Kidney (tissue), 14 donors: ENCODE measurements around the gene FAM149B1. TPM values are rescaled to one million over a fixed set of nuclear protein-coding genes. Genes with fewer than 3 reads are reported as not detected.

Experiments
- DNase-seq, 5 donors: peaks; one replicate each; pipeline ENCODE4 v3.0.0-alpha.2; 2013 to 2020
- FAIRE-seq: peaks from 2 replicates; lab custom pipeline; 2012; peaks lifted over from hg19 to GRCh38; lab: Jason Lieb, UNC
- H3K27ac ChIP-seq, 2 donors: one replicate each; pipeline ENCODE4 v1.7.0; 2013; ENCODE audit warnings: low read depth in 2 of 2, low read length in 2 of 2, inconsistent platforms in 1 of 2
- H3K27me3 ChIP-seq: one replicate; pipeline ENCODE4 v1.7.1; 2013; ENCODE audit warnings: low read length, inconsistent platforms; ENCODE audit not compliant: control insufficient read depth, insufficient read depth
- H3K36me3 ChIP-seq, 3 donors: one replicate each; pipeline versions ENCODE4 v1.7.0 to v1.7.1; 2013; ENCODE audit warnings: low read length in 3 of 3, control low read depth in 1 of 3, inconsistent platforms in 1 of 3; ENCODE audit not compliant: insufficient read depth in 3 of 3, control insufficient read depth in 2 of 3
- H3K4me1 ChIP-seq, 3 donors: one replicate each; pipeline versions ENCODE4 v1.7.0 to v1.7.1; 2013; ENCODE audit warnings: low read length in 3 of 3, inconsistent platforms in 1 of 3, low read depth in 1 of 3; ENCODE audit not compliant: control insufficient read depth in 2 of 3, insufficient read depth in 2 of 3
- H3K4me3 ChIP-seq, 3 donors: one replicate each; pipeline versions ENCODE4 v1.7.0 to v1.8.1; 2013; ENCODE audit warnings: low read length in 3 of 3, control low read depth in 1 of 3, inconsistent platforms in 1 of 3
- H3K9ac ChIP-seq, 3 donors: one replicate each; pipeline versions ENCODE4 v1.7.0 to v1.7.1; 2013; ENCODE audit warnings: low read length in 3 of 3, control low read depth in 1 of 3, inconsistent platforms in 1 of 3
- H3K9me3 ChIP-seq, 3 donors: one replicate each; pipeline versions ENCODE4 v1.7.0 to v1.7.1; 2013; ENCODE audit warnings: low read length in 3 of 3, control low read depth in 1 of 3, inconsistent platforms in 1 of 3; ENCODE audit not compliant: control insufficient read depth in 2 of 3, insufficient read depth in 1 of 3
- CTCF ChIP-seq: IDR thresholded peaks from 3 replicates; pipeline ENCODE4 v1.5.1; 2012; ENCODE audit warnings: mild to moderate bottlenecking, moderate library complexity, borderline replicate concordance; ENCODE audit not compliant: insufficient read depth; ENCODE audit errors: extremely low read depth
- intact Hi-C: fragments of 100-400 bp; cut with DNase I; formaldehyde crosslinking; loops from one replicate; pipeline ENCODE4 v1.11.1; 2022
- polyA plus RNA-seq: library from polyadenylated mRNA; stranded (reverse); fragments of 350-450 nt; fragmentation: Illumina TruSeq; extraction: RNeasy Lipid Tissue Mini Kit (QIAGEN cat#74804); gene quantifications from one replicate; pipeline ENCODE4 v1.2.3, GENCODE V29; 2014; ENCODE audit warnings: low read depth, low replicate concordance; ENCODE audit not compliant: insufficient read depth
- total RNA-seq: library from RNA; stranded (reverse); fragmentation: NEBNext Ultra II Directional; extraction: Animal tissue kit (Norgen Biotek cat#: 25700); gene quantifications from one replicate; pipeline ENCODE4 v1.2.1, GENCODE V29; 2021
- donor health status: control.
- donor health status: control.
- donor health status: control.
- donor health status: control.
- donor health status: control.
- donor health status: DM: yes; HTN: yes; CAD: no.
- donor health status: Normal renal cell carcinoma (clear cell type).

FAM149B1 gene
- total and polyA plus RNA-seq, 2 donors from 2014 or later: 21.7 to 24.9 TPM

- intact Hi-C loops: no loop called here
- Histone ChIP-seq H3K4me3 (no peak overlapping the region), H3K9ac (no peak overlapping the region), H3K27ac (no peak overlapping the region), H3K36me3 (peaks cover 3 to 26% (median 20%) of the 10 kb centered on the region in 3 donors), H3K9me3 (no peaks in the 10 kb centered on the region), H3K4me1 (no peaks in the 10 kb centered on the region), H3K27me3 (no peaks in the 10 kb centered on the region)
- DNase-seq (no peak), FAIRE-seq (peak; percentile 33)
- no peak for TF ChIP-seq CTCF
Measured at GRCh38 chr10:73152009-73152408, 15.9 kb upstream of the FAM149B1 start.

GRCh38 chr10:73156054-73156453 is 11.9 kb upstream of the FAM149B1 start:
- H3K9me3 ChIP-seq: no peaks in the 10 kb centered on the region
- H3K36me3 ChIP-seq: peaks cover 3 to 23% (median 11%) of the 10 kb centered on the region in 3 donors
- no peaks in the 10 kb centered on the region for H3K4me1 ChIP-seq
- TF ChIP-seq CTCF: no peak
- H3K27ac ChIP-seq: no peak overlapping the region
- no peak overlapping the region for H3K9ac ChIP-seq
- H3K4me3 ChIP-seq: no peak overlapping the region
- FAIRE-seq: no peak
- H3K27me3 ChIP-seq: no peaks in the 10 kb centered on the region
- intact Hi-C loops: no loop called here
- DNase-seq: no peak

GRCh38 chr10:73159038-73159648 is 8.8 kb upstream of the FAM149B1 start:
- Histone ChIP-seq H3K9ac (no peak overlapping the region), H3K9me3 (no peaks in the 10 kb centered on the region), H3K4me1 (peaks cover 0 to 2% (median 0%) of the 10 kb centered on the region in 3 donors), H3K36me3 (peaks cover 8 to 30% (median 12%) of the 10 kb centered on the region in 3 donors), H3K4me3 (no peak overlapping the region), H3K27ac (no peak overlapping the region), H3K27me3 (no peaks in the 10 kb centered on the region)
- FAIRE-seq: peak; percentile 89
- intact Hi-C loops: no loop called here
- peak in 4 of 5 donors; percentile 39 to 69 (median 59) for DNase-seq
- peak; percentile 59 for TF ChIP-seq CTCF
